Measurements from ENCODE around the gene CCR3.

The CCR3 gene

GRCh38 chr3:46221938-46222337 lies 20.3 kb upstream of the CCR3 start:
- DNase-seq: no peak

GRCh38 chr3:46222435-46223161 lies 19.7 kb upstream of the CCR3 start:
- DNase-seq: no peak

GRCh38 chr3:46228260-46229242 lies 13.7 kb upstream of the CCR3 start:
- no peak for DNase-seq

- no peak for DNase-seq
These were observed 10.9 kb upstream of the CCR3 start for GRCh38 chr3:46231323-46231722.

DNA sequence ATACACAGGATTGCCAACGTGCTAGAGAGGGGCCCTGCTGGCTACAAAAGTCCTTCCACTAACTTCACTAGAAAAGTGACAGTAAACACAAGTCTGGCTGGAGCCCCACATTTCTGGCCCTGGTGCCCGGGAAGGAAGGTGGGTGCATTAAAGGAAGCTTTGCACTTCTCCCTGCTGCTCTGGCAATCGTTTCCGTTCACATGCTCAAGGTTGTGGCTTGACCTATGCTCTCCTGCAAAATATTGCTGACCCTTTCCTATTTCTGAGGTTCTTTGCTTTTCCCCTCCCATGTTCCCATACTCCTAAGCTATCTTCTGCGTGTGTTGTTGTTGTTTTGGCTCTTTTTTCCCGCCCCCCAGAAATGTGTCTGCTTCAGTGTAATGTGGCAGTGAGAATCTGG lies 9.1 kb upstream of the CCR3 start:
- DNase-seq: no peak

DNA sequence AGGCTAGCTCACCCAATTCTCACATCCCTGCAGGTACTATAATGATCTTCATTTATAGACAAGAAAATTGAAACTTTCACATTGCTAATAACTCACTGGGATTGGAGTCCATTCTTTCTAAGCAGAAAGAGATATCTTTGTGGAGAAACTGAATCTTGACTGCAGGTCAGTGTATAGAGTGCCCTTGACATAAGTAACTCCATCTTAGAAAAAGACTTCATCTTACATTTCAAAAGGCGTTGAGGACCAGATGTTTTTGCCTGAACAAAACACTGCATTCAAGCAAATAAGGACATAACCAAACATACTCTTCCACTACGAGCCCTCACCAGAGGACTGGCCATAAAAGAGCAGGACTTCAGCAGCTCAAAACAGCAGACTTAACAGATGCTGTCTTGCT lies 6.8 kb upstream of the CCR3 start:
- DNase-seq: no peak

- DNase-seq: no peak
These were observed 5.8 kb upstream of the CCR3 start for GRCh38 chr3:46236294-46237054.

GRCh38 chr3:46238386-46238785 lies 3.9 kb upstream of the CCR3 start:
- no peak for DNase-seq

- no peak for DNase-seq
These were observed 2.8 kb upstream of the CCR3 start for GRCh38 chr3:46239301-46239938.

DNA sequence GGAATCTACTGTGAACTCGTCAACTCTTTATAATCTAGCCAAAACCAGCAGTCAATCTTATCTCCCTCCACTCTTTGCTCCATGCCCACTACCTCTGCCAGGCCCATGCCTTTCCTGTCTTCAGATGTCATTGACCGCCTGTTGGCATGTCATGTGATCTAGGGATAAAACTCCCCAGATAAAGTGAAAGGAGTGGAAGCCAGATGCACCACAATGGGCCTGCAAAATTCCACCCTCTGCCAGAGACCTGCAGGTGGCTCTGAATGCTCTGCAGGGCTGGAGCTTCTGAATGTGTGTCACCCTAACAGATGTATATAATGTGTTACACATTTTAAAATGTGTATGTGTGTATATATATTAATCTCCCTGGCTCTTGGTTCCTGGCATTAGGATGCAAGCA lies 2.3 kb upstream of the CCR3 start:
- DNase-seq: no peak

DNA sequence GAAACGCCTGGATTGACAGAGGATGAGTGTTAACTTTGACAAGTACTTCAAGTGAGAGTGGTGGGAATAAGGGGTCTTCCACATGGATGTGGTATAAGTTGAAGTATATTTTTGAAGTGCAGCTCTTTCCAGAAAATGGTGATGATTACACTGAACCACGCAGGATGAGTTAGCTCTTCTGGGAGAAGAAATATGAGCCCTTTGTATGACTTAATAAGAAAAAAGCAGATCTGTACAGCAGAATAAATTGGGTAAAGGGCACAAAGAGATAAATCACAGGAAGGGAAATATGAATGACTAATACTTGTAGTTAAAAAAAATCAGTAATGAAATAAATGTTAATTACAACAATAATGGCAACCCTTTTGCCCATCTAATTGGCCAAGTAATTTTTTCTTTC lies 1.3 kb downstream of the CCR3 start:
- DNase-seq: no peak

- DNase-seq: peak; percentile 1
These were observed 2.9 kb downstream of the CCR3 start for GRCh38 chr3:46245146-46245545.

- DNase-seq: no peak
These were observed 10.7 kb downstream of the CCR3 start for GRCh38 chr3:46252980-46253379.

DNA sequence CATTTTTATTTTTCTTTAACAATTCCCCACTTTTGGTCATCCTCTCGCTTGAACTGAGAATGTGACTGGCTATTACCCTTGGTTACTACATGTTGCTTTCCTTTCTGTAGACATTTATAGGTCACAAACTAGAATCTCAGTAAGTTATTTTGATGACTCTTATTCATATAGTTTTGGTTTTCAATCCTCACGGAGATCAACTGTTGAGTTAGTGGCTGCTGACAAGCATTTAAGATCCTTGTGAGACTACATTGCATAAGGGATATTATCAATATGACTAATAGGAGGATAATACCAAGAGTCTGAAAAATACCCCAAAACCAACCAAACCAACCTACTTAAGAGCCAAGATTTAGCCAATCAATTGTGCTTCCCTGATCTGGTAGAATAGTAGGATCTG lies 16.3 kb downstream of the CCR3 start:
- DNase-seq: no peak

DNA sequence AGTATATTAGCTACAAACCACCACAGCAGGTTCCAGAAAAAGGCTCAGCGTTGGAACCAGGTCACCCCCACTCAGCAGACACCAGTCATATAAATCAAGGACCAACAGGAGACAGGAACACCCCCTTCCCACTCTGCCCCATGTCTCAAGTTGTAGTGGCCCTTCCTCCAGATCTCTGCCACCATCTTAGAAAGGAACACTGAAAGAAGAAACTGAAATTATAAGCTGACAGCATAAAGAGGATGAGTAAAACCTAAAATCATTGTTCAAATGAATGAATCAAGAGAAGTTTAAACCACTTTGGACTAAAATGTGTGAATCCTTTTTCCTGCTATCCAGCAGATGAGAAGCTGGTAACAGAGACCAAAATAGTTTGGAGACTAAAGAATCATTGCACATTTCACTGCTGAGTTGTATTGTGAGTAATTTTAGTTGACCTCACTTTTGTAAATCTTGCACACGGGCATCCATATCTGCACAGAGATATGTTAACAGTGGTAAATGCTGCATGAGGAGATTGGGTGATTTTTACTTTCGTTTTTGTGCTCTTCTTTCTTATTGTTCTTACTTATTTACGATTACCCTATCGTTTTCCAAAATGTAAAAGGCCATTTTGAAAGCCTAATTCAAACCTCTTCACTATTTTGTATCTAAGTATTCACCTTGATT lies 19.8 kb downstream of the CCR3 start:
- no peak for DNase-seq

- DNase-seq: no peak
These were observed 21.7 kb downstream of the CCR3 start for GRCh38 chr3:46264002-46264401.

GRCh38 chr3:46266598-46266997 lies 24.3 kb downstream of the CCR3 start:
- DNase-seq: no peak

GRCh38 chr3:46269556-46269955 lies 27.3 kb downstream of the CCR3 start:
- DNase-seq: no peak

DNA sequence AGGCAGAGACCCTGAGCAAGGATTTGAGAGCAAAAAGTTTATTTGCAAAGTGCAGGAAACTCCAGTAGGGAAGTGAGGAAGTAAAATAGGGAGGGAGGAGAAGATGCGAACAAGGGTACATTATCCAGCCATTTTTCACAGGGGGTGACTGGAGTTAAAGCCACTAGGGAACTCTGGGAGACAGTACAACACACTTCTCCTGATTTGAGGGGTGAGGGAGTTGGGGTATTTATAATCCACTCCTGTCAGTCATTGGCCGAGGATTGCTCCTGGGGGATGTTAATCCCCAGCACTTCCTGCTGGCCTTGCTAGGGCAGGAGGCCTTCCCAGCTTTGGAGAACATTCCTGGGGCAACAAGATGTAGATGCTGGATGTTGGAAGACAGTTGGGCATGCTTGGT lies 28.2 kb downstream of the CCR3 start:
- no peak for DNase-seq

- no peak for DNase-seq
These were observed 29.0 kb downstream of the CCR3 start for GRCh38 chr3:46271209-46271745.

- no peak for DNase-seq
These were observed 29.8 kb downstream of the CCR3 start for GRCh38 chr3:46272028-46272451.
